LHCN-M2 (cell line): Measurements from ENCODE around the gene LDHAL6B. TPM values are rescaled to one million over a fixed set of nuclear protein-coding genes. Genes with fewer than 3 reads are reported as not detected.
"Not testable (repeated sequence)": the region's sequence is repeated elsewhere in the genome, so short reads cannot be mapped to it uniquely, and the experiment has no call there.

Source experiments
- DNase-seq: peaks from one replicate; pipeline ENCODE4 v3.0.0-alpha.2; 2012; ENCODE audit warnings: low read depth
- polyA plus RNA-seq: library from polyadenylated mRNA; unstranded; fragments of >200 nt; gene quantifications from one replicate; pipeline ENCODE4 v1.2.1, GENCODE V29; 2012; ENCODE audit warnings: missing spikeins
- total RNA-seq: library from RNA; depleted of rRNA; stranded (reverse); fragments of >200 nt; gene quantifications from 2 replicates; pipeline ENCODE4 v1.2.3, GENCODE V29; 2014; rRNA removed

The LDHAL6B gene
- not detected in 2 replicates for total RNA-seq
- polyA plus RNA-seq, result not detected

DNA sequence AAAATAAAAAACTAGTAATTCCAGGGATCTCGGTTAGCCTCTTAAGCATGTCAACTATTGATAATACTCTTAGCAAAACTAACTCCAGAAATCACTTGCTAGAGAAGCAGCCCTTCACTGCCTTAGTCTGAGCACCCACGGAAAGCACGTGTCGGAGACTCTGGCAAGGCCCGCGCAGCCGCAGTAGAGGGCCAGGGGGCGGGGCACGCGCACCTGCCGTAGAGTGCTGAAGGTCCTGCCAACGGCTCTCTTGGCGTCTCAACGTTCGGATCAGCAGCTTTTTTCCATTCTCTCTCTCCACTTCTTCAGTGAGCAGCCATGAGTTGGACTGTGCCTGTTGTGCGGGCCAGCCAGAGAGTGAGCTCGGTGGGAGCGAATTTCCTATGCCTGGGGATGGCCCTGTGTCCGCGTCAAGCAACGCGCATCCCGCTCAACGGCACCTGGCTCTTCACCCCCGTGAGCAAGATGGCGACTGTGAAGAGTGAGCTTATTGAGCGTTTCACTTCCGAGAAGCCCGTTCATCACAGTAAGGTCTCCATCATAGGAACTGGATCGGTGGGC is at the start of gene LDHAL6B:
Gene LDHAL6B (plus strand): TSS at position 221 of the 561 bp plus-strand sequence. CDS start 98 bp downstream, at position 319.
- DNase-seq, result no peak

DNA sequence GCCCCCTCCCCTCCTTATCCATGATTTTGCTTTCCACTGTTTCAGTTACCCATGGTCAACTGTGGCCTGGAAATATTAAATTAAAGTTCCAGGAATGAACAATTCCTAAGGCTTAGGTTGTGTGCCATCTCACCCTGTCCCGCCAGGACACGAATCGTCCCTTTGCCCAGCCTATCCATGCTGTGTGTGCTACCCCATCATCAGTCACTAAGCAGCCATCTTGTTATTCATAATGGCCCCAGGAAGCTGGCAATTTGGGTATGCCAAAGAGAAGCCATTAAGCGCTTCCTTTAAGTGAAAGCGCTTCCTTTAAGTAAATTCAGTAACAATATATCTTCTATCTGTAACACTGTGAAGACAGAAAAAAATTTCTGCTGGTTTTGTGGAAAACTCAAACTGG is 49.2 kb upstream of the LDHAL6B start:
- no peak for DNase-seq

GRCh38 chr15:59157840-59158700 is 48.6 kb upstream of the LDHAL6B start:
- no peak for DNase-seq

DNA sequence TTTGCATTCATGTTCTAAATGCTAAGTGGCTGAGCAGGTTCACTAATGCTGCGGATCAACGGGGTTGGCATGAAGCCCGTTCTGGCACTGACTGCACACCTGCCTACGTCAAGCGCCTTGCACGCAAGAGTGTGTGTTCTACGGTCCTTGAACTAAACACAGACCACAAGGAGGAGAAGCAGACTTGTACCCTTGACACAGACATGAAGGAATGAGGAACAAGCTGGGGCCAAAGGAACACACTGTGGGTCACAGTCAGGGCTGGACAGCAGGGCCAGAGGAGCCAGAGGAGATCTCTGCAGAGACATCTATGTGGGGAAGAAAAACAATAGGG is 48.0 kb upstream of the LDHAL6B start:
- no peak for DNase-seq

DNA sequence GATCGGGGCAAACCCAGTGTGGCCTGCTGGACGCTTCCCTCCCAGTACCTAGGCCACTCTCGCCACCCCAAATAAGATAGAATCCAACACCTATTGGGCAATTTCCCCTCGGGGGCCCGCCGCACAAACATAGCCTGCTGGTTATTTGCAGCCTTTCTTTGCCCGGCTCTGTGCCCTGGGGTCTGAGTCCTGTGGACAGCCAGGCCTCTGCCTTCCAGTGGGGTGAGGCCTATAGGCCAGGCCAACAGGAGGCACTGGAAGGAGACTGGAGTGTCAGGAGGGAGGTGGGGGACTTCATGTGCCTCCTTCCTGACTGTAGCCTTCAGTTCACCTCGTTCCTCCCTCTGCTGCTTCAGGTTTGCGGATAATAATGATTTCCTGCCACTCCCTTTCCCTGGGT is 47.4 kb upstream of the LDHAL6B start:
- no peak for DNase-seq

DNA sequence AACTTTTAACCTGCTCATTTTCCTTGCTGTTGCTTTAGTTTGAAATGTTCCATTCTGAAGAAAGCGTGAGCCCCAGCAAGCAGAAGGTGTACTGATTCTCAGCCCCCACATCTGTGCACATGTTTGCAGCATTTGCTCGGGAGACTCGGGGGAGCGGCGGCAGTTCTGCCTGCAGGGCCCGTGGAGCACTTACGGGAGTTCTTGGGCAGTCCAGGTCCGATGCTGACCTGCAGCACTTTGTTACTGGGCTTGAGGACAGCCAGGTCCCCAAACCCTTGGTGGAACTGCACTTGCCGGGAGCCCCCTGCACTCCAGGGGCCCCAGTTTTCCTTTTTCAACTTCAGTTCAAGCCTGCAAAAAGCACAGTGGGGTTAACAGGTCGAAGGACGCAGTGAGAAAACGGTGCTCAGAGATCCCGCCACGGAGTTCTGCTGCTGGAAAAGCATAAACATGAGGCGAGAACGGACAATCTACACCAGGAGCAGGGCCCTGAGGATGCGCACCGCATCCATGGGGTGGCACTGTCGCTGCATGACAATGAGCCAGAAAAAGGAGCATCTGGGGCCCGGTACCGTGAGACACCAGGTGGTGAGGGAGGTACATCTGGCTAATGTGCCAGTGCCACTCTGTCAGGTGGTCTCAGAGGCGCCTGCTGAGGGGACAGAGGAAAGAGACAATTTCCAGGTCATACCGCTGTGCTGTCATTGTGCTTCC is 45.6 kb upstream of the LDHAL6B start:
- DNase-seq, result no peak

- not testable (repeated sequence) for DNase-seq
These were observed 44.6 kb upstream of the LDHAL6B start for GRCh38 chr15:59162080-59162479.

DNA sequence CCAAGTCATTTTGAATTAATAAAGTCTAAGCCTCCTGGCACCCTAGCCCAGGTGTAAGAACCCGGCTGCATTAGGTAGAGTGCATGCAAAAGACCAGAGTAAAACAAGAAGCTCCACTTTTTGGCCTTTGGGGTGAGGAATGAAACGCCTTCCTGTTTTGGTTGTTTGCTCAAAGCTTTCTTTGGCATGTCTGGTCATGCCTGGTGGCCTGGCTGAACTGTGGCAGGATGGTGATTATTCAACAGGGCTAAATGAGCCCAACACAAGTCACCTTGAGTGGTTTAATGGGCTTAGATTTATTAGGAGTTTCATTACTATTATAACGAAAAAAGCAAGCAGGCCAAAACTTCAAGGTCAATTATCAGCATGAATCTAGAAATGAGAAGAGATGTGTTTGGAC is 40.9 kb upstream of the LDHAL6B start:
- DNase-seq, result peak; percentile 31

GRCh38 chr15:59166166-59166565 is 40.5 kb upstream of the LDHAL6B start:
- DNase-seq, result no peak

DNA sequence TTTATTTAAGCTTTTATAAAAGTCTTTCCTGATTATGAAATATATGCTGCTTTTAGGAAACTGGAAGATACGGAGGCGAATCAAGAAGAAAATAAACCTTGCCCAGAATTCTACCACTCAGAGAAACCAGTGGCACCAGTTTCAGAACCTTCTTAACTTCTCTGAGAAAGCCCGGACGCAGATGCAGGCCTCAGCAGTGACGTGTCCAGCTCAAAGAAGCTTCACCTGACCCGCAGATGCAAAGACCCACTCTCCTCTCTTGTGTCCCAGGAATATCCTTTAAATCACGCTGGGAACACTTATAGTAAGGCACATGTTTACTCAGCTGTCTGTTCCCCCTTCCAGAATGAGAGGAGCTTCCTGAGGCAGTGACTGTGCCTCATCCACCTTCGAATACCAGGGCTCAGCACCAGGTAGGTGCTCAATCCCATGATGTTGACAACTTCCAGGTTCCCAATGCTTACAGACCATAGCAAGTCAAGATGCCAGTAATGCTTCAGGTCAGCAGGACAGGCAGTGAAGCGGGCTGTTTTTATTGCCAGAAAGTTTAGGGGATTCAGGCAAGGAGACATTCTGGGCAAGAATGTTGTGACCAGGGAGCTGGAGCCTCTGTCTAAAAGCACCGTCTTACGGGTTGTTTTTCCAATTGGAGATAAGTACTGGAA is 39.9 kb upstream of the LDHAL6B start:
- no peak for DNase-seq

DNA sequence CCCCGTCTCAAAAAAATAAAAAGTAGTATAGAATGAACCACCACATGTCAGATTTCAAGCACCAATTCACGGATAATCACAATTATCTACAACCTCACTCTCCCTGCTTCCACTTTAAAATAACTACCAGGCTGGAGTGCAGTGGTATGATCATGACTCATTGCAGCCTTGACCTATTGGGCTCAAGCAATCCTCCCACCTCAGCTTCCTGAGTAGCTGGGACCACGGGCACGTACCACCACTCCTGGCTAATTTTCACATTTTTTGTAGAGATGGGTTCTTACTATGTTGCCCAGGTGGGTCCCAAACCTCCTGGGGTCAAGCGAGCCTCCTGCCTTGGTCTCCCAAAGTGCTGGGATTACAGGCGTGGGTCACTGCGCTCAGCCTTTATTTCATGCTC is 38.1 kb upstream of the LDHAL6B start:
- peak; percentile 43 for DNase-seq

- peak; percentile 77 for DNase-seq
These were observed 37.4 kb upstream of the LDHAL6B start for GRCh38 chr15:59169251-59169708.

GRCh38 chr15:59170295-59171066 is 36.2 kb upstream of the LDHAL6B start:
- peak; percentile 44 for DNase-seq

DNA sequence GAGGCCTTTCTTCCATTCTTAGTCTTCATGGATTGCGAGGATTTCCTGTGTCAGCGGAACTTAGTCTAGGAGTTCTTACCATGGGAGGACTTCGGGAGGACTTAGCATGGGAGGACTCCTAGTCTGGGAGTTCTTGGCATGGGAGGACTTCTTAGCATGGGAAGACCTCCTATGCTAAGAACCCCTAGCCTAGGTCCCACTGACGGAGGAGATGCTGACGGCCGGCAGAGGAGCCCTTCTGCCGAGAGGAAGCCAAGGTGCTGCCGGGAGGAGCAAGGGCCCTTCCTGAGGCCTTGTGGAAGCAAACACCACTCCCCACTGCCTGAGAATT is 35.6 kb upstream of the LDHAL6B start:
- DNase-seq, result no peak

GRCh38 chr15:59172289-59172901 is 34.2 kb upstream of the LDHAL6B start:
- no peak for DNase-seq

- DNase-seq, result no peak
These were observed 33.4 kb upstream of the LDHAL6B start for GRCh38 chr15:59173194-59173593.

- DNase-seq, result no peak
These were observed 32.4 kb upstream of the LDHAL6B start for GRCh38 chr15:59174151-59174834.

GRCh38 chr15:59174835-59175831 is 31.5 kb upstream of the LDHAL6B start:
- peak; percentile 88 for DNase-seq
